Measurements from ENCODE around the gene SLFNL1. TPM values are rescaled to one million over a fixed set of nuclear protein-coding genes. Genes with fewer than 3 reads are reported as not detected.

SLFNL1 gene
- total RNA-seq, 1 donor from 2014 or later = 0.18 TPM

GRCh38 chr1:40987439-40988276 lies 33.9 kb downstream of the SLFNL1 start:
- peaks cover 75% of the 10 kb centered on the region for H3K79me2 ChIP-seq (ENCODE audit: insufficient read depth, low read length)
- H3K27ac Mint-ChIP-seq (ENCODE audit: unreplicated experiment) = no peak overlapping the region
- H3K4me1 ChIP-seq (ENCODE audit: insufficient read depth, low read length) = peaks cover 23% of the 10 kb centered on the region
- H3K36me3 Mint-ChIP-seq (ENCODE audit: low read depth, unreplicated experiment) = peaks cover 53% of the 10 kb centered on the region
- peaks cover 83% of the 10 kb centered on the region for H4K20me1 ChIP-seq (ENCODE audit: insufficient read depth, low read length)
- H3K9ac ChIP-seq (ENCODE audit: low read length) = no peak overlapping the region
- peaks cover 34% of the 10 kb centered on the region for H3K4me1 Mint-ChIP-seq (ENCODE audit: low read depth, unreplicated experiment)
- H3K27me3 Mint-ChIP-seq (ENCODE audit: low read depth, unreplicated experiment) = no peaks in the 10 kb centered on the region
- no peak for TF ChIP-seq CTCF (IDR thresholded peaks at IDR 0.05; ENCODE audit: insufficient read depth, low read depth, low read length)
- TF ChIP-seq EZH2 (IDR thresholded peaks at IDR 0.05; ENCODE audit: insufficient read depth, low read length) = no peak
- no peaks in the 10 kb centered on the region for H3K27me3 ChIP-seq (ENCODE audit: insufficient read depth, low read length)
- peaks cover 82% of the 10 kb centered on the region for H3K36me3 ChIP-seq (ENCODE audit: insufficient read depth, low read length)
- H3K4me2 ChIP-seq (ENCODE audit: low read length) = no peak overlapping the region
- no peaks in the 10 kb centered on the region for H3K9me3 ChIP-seq (ENCODE audit: insufficient read depth, low read depth, low read length)
- H3K4me3 Mint-ChIP-seq (ENCODE audit: unreplicated experiment) = no peak overlapping the region
- FAIRE-seq = no peak
- no peaks in the 10 kb centered on the region for H3K9me3 Mint-ChIP-seq (ENCODE audit: unreplicated experiment)
- no peak for DNase-seq (ENCODE audit: low read depth)
- H3K27ac ChIP-seq (ENCODE audit: low read depth, low read length) = no peak overlapping the region
- H2AFZ ChIP-seq (ENCODE audit: low read depth, low read length) = no peak overlapping the region
- H3K4me3 ChIP-seq (ENCODE audit: insufficient read depth, low read depth, low read length) = no peak overlapping the region

GRCh38 chr1:40986956-40987355 lies 34.6 kb downstream of the SLFNL1 start:
- H3K79me2 ChIP-seq (ENCODE audit: insufficient read depth, low read length) = peaks cover 77% of the 10 kb centered on the region

More at GRCh38 chr1:40986956-40987355, 34.6 kb downstream of the SLFNL1 start:
- Histone ChIP-seq H4K20me1 (ENCODE audit: insufficient read depth, low read length) (peaks cover 82% of the 10 kb centered on the region), H3K9ac (ENCODE audit: low read length) (no peak overlapping the region), H3K27ac (ENCODE audit: low read depth, low read length) (no peak overlapping the region), H3K27me3 (ENCODE audit: insufficient read depth, low read length) (no peaks in the 10 kb centered on the region), H3K4me3 (ENCODE audit: insufficient read depth, low read depth, low read length) (no peak overlapping the region), H2AFZ (ENCODE audit: low read depth, low read length) (no peak overlapping the region), H3K36me3 (ENCODE audit: insufficient read depth, low read length) (peaks cover 77% of the 10 kb centered on the region), H3K9me3 (ENCODE audit: insufficient read depth, low read depth, low read length) (no peaks in the 10 kb centered on the region), H3K4me2 (ENCODE audit: low read length) (no peak overlapping the region), H3K4me1 (ENCODE audit: insufficient read depth, low read length) (peaks cover 30% of the 10 kb centered on the region)
- H3K9me3 Mint-ChIP-seq (ENCODE audit: unreplicated experiment) = no peaks in the 10 kb centered on the region
- H3K27me3 Mint-ChIP-seq (ENCODE audit: low read depth, unreplicated experiment) = no peaks in the 10 kb centered on the region
- H3K27ac Mint-ChIP-seq (ENCODE audit: unreplicated experiment) = no peak overlapping the region
- FAIRE-seq (no peak), DNase-seq (ENCODE audit: low read depth) (no peak)
- H3K4me1 Mint-ChIP-seq (ENCODE audit: low read depth, unreplicated experiment) = peaks cover 41% of the 10 kb centered on the region
- no peak for TF ChIP-seq EZH2 (IDR thresholded peaks at IDR 0.05; ENCODE audit: insufficient read depth, low read length)
- TF ChIP-seq CTCF (IDR thresholded peaks at IDR 0.05; ENCODE audit: insufficient read depth, low read depth, low read length) = no peak
- peaks cover 48% of the 10 kb centered on the region for H3K36me3 Mint-ChIP-seq (ENCODE audit: low read depth, unreplicated experiment)
- H3K4me3 Mint-ChIP-seq (ENCODE audit: unreplicated experiment) = no peak overlapping the region

All from astrocyte (in vitro differentiated cells and primary cell).